ENCODE results near the gene DCAF8L2. TPM values are rescaled to one million over a fixed set of nuclear protein-coding genes. Genes with fewer than 3 reads are reported as not detected.

Gene DCAF8L2
- total RNA-seq, 1 donor from 2014 or later: not detected

Other genes starting within 250 kb of the DCAF8L2 start
- not detected for gene PPP4R3C, start 127.0 kb upstream of the DCAF8L2 start, total RNA-seq
- not detected for gene MAGEB10, start 217.6 kb downstream of the DCAF8L2 start, total RNA-seq